ENCODE measurements around the gene CCDC188.

Gene CCDC188

DNA sequence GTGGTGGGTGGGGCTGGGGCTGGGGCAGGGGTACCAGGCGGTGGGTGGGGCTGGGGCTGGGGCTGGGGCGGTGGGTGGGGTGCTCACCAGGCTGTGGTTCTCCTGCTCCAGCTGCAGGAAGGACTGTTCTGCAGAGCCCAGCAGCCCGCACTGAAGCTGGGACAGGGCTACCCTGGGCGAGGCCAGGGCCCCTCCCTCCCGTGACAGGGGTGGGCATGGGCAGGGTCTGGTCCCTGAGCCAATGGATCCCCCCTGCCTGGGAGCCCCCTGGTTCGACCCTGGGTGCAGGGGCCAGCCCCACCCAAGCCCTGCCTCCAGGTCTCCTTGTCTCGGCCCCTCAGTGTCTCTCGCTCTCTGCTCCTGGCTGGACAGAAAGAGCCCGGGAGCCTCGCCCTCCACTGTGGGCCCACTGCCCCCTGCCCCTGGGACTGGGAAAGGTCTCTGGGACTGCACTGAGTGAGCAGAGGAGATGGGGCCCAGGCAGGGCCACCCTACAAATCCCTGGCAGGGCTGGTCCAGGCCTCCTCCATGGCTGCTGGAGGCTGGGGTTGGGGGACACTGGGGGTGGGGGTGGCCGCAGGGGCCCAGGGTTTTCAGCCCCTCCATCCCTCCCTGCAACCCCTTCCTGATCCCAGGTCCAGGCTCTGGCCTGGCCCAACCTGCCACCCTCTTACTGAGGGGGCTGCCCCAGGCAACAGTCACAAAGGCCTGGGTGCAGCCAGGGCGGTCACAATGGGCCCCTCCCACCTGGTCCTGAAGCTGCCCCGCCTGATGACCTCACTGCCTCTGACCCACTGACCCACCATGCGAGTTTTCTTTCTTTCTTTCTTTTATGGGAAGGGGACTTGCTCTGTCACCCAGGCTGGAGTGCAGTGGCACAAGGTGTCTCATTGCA lies at the start of gene CCDC188:
TSS of gene CCDC188 (minus strand) at position 675 of the 895 bp plus-strand sequence. CDS start at position 606, 69 bp downstream.
- no peak for TF ChIP-seq GATA3 (IDR thresholded peaks at IDR 0.05; ENCODE audit: low read depth, low read length)
- TF ChIP-seq GATA2 (IDR thresholded peaks at IDR 0.05; ENCODE audit: low read depth, low read length), result no peak

DNA sequence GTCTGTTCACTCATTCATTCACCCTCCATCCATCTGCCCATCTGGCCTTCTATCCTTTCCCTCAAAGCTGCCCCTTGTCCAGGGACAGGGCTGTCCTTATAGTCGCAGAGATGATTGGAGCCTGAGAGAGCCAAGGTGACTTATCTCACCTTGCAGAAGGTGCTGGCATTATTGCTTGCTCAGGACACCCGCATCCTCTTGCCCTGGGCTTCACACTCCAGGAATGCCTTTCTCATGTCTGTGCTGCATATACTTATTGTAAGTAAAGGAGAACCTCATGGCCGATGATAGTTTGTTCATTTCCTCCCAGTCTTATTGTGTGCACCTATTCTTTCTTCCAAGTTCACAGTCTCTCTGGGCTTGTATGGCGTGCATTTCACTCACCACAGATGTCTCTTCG lies 49.1 kb upstream of the CCDC188 start:
- TF ChIP-seq GATA3 (IDR thresholded peaks at IDR 0.05; ENCODE audit: low read depth, low read length) (no peak), GATA2 (IDR thresholded peaks at IDR 0.05; ENCODE audit: low read depth, low read length) (no peak)

DNA sequence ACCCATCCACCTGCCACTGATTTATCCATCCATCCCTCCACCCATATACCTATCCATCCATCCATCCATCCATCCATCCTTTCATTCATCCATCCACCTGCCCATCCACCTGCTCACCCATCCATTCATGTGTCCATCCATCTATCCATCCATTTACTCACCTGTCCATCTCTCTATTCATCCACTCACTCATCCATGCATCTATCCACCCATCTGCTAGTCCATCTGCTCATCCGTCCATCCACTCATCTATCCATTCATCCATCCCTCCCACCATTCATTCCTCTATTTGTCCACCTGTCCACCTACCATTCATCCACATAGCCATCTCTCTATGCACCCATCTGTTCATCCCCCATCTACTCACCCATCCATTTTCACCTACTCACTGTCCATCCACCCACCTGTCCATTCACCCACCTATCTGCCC lies 48.6 kb upstream of the CCDC188 start:
- TF ChIP-seq GATA3 (IDR thresholded peaks at IDR 0.05; ENCODE audit: low read depth, low read length) (no peak), GATA2 (IDR thresholded peaks at IDR 0.05; ENCODE audit: low read depth, low read length) (no peak)

DNA sequence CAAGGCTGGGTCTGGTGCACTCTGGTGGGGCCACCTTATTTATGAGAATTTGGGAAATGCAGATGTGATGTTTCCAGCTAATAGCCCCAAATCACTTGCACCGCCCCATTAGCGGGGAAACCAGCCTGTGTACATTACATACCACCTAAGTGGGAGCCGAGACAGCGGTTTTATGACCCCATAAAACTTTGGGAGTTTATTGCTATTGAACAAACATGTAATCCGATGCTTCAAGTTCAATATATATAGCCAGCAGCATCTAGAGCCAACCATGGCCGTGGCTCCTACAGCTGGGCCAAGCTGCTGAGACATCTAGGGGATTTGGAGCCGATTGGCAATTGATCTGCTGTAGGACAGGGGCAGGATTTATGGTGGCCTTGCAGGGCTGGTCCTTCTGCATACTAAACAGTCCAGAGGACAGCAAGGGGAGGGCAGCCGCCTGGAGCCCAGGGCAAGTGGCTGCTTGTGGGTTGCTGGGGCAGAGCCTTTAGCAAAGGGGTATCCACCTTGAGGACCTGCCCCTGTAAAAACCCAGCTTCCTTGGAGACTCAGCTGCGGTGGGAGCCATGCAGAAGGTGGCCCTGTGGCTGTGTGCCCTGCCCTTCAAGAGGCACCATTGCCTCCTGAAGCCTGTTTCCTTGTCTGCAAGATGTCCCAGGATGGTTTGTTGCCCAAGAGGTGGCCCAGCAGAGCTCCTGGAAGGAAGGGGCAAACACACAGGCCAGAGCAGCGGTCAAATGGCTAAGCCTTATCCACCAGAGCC lies 47.9 kb upstream of the CCDC188 start:
- TF ChIP-seq GATA2 (IDR thresholded peaks at IDR 0.05; ENCODE audit: low read depth, low read length) (no peak), GATA3 (IDR thresholded peaks at IDR 0.05; ENCODE audit: low read depth, low read length) (no peak)

DNA sequence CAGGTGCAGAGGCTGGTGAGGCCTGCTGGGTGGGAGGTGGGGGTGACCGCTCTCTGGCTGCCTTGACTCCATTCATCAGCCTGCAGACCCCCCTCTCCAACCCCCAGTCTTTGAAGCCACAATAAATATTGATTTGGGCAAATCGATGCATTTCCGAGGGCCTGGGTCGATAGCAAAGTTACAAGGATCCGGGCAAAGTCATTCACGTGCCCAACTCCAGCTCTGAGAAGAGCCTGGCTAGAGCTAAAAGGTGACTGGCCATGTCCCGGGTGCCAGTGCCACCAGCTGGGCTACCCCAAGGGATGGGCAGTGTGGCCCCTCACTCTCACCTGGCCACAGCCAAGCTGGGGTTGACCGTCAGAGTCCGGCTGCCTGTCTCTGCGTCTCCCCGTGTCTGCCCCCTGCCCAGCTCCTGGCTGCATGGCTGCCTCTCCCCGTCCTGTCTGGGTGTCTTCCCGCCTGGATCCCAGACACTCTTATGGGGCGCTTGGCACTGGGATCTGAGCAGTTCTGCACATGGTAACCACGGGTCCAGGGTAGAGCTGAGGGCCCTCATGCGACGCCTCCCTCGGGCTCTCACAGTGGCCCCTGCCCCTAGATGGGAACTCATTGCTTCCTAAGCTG lies 46.7 kb upstream of the CCDC188 start:
- no peak for TF ChIP-seq GATA3 (IDR thresholded peaks at IDR 0.05; ENCODE audit: low read depth, low read length)

DNA sequence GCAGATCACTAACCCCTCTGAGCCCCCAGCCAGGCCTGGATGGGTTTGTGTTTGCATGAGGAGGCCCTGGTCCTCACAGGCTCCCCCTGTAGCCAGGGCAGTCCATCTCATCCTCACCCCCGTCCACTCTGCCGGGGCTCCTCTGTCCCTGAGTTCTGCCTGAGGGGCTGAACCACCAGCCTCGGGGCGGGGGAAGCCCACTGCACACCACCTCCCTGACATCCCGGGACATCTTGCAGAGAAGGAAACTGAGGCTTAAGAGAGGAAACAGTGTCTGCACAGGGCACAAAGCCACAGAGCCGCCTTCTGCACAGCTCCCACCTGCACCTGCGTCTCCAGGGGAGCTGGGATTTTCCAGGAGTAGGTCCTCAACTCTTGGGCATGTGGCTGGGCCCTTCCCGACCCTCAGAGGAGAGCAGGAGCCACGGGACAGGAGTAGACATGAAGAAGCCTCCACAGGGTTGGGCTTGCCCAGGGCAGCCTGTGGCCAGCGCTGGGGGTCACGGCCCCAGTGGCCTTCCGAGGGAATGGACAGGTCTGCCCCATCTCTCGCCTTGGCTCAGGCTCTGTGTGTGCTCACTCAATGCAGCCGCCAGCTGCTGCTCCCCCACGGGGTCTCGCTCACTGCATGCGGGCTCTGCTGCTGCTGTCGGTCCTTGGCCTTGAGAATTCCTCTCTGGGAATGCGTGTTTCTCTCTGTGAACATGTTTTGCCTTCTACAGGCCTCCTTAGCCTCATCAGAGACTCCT lies 45.4 kb upstream of the CCDC188 start:
- TF ChIP-seq GATA2 (IDR thresholded peaks at IDR 0.05; ENCODE audit: low read depth, low read length) (no peak), GATA3 (IDR thresholded peaks at IDR 0.05; ENCODE audit: low read depth, low read length) (no peak)

DNA sequence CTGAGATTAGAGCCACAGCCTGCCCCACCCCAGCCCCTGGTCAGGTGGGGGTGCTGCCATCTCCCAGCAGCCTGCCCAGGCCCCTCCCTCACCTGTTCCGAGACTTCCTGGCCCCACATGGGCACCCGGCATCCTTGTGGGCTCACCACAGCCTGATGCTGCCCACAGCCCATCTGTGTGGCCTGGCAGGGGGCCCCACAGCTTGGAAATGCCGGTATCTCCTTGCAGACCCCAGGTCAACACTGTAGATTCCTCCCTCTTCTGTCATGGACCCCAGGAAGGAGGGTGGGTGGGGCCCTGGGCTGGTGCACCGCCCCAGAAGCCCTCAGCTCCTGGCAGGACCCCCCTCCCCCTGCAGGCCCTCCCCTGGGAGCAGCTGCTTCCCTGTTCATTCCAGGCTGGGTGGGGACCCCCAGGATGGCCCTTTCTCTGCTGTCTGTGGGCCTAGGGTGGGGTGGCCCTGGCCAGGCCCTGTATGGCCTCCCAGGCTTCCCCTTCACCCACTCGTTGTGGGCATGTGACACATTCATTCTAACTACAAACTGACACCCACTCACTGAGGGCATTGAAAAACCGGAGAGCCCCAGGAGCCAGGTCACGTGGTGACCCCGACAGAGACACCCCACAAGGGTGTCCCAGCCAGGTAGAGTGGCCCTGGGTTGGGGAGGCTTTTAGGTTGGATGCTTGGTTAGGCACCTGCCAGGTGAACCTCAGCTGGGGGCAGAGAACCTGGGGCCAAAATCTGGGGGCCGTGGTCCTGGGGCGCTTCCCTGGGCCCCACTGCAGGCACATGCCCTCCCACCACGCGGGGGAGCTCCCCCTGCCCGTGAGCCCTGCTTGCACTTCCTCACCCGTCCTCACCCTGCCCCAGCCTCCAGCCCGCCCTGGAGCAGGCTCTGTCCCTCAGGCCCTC lies 44.1 kb upstream of the CCDC188 start:
- TF ChIP-seq GATA2 (IDR thresholded peaks at IDR 0.05; ENCODE audit: low read depth, low read length), result no peak
- no peak for TF ChIP-seq GATA3 (IDR thresholded peaks at IDR 0.05; ENCODE audit: low read depth, low read length)

DNA sequence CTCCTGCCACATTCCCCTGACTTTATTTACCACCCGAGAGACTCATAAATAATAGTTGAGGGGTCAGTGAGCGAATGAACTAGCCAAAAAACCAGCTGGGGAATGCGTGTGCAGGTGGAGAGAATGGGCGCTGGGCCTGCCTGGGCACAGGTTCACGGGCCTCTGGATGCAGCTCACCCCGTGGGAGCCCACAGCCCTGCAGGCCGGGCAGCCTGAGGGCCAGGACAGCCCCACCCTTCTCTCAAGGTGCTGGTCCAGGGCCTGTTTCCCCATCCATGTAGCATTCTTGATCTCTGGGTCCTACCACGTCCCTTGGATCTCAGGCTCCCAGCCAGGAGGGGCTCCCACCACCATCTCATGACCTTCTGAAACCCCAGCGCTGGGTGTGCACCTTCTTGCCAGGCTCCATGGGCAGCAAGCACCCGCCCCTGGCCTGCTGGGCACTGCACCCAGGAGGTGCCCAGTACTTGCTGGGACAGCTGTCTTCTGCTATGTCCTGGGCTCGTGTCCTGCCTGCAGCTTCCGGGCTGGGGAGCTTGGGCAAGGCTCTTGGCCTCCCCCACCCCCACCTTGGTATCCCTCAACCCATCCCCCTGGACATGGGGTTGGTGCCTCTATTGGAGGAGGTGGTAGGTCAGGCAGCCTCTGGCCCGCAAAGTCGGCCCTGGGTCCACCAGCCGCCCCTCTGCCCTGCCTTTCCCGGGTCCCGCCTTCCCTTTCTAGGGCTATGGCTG lies 43.1 kb upstream of the CCDC188 start:
- TF ChIP-seq GATA2 (IDR thresholded peaks at IDR 0.05; ENCODE audit: low read depth, low read length), result no peak
- no peak for TF ChIP-seq GATA3 (IDR thresholded peaks at IDR 0.05; ENCODE audit: low read depth, low read length)

DNA sequence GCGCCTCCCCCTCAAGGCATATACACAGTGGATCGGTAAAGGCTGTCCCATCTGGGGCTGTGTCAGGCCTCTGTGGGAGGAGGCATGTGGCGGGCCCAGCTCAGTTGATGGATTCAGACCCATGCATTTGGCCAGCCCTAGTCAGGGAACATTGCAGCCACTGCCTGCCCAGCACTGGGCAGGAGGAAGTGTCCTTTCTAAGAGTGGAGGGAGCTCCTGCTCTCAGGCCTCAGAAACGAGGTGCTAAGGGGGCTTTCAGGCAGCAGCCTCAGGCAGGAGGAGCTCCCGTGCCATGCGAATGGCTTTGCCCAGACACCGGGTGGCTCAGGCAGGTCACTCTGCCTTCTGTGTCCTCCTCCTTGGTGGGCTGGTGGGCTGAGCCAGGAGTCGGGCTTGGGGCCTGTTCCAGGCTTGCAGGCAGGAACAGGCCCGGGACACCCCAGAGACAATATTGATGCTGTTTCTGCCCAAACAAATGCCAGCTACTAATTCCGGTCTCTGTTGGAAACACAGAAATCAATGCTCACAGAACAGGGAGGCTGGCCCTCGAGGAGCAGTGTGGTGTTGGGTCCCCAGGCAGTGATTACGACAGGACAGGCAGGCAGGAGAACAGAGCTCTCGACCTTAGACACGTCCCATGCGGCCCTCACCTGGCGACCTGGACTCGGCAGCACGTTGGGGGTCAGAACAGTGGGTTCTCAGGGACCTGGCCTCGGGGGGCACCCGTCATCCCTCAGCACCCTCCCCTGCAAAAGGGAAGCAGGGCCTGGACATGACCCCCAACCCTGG lies 42.3 kb upstream of the CCDC188 start:
- TF ChIP-seq GATA3 (IDR thresholded peaks at IDR 0.05; ENCODE audit: low read depth, low read length), result no peak
- TF ChIP-seq GATA2 (IDR thresholded peaks at IDR 0.05; ENCODE audit: low read depth, low read length), result no peak

DNA sequence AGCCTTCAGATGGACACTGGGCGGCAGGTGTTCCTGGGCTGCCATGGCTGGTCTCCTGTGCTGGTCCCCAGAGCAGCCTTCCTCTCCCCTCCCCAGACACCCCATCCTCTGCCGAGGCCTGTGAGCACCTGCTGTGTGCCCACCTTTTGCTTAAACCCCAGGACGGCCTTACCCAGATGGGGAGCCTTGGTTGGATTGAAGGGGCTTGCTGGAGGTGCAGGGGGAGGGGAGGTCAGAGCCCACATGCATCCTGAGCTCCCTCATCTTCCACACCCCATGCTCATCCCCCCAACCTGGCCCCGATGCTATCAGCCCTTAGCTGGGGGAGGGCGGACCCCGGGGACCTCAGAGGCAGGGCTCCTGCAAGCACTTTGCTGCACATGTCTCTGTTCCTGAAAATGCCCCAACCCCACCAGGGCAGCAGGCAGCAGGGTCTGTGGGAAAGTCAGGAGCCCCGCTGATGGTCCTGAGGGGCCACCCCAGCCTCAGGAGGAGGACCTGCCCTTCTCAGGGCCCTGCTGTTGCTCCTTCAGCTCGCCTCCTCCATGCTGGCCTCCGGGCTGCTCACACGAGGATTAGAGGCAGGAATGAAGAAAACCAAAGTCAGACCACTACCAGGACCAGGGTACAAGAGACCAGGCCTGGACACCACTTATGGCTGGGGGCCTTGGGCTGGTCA lies 41.6 kb upstream of the CCDC188 start:
- TF ChIP-seq GATA3 (IDR thresholded peaks at IDR 0.05; ENCODE audit: low read depth, low read length), result no peak
- TF ChIP-seq GATA2 (IDR thresholded peaks at IDR 0.05; ENCODE audit: low read depth, low read length), result no peak

DNA sequence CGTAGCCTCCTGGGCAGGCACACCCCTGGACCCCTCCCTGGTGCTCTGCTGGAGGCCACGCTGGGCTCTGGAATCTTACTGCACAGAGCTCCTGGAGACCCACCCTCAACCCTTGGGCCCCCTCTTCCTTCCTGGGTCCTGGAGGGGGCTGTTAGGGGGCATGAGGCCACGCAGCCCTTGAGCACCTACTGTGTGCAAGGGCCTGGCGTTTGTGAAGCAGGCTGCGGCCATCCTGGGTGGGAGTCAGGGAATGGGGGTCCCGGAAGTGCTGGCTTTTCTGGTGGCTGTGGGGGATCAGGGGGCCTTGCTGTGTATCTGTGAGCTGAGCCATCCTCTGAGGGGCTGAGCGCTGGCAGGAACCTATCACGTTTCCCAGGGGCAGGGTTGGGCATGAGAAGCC lies 40.9 kb upstream of the CCDC188 start:
- no peak for TF ChIP-seq GATA3 (IDR thresholded peaks at IDR 0.05; ENCODE audit: low read depth, low read length)
- no peak for TF ChIP-seq GATA2 (IDR thresholded peaks at IDR 0.05; ENCODE audit: low read depth, low read length)
